Measurements from ENCODE around the gene SNX33. TPM values are rescaled to one million over a fixed set of nuclear protein-coding genes. Genes with fewer than 3 reads are reported as not detected.

Gene SNX33
- total and polyA plus RNA-seq, 2 of the 13 experiments (the other 11 are each of a cell fraction or from before 2014, with no cell fraction given) = 11.0 to 11.6 TPM

- TF ChIP-seq ZNF362 (CRISPR knock-in tag; IDR thresholded peaks at IDR 0.05; ENCODE audit: borderline replicate concordance) (no peak), HNF1A (IDR thresholded peaks at IDR 0.05; ENCODE audit: low read depth) (no peak), HNF1A (CRISPR knock-in tag; IDR thresholded peaks at IDR 0.05; ENCODE audit: borderline replicate concordance) (no peak; the same call in 1 of the 2 replicates), MIXL1 (CRISPR knock-in tag; IDR thresholded peaks at IDR 0.05) (peak; percentile 34; the same call in 1 of the 2 replicates), TCF7 (IDR thresholded peaks at IDR 0.05; ENCODE audit: low read depth) (no peak), ZNF737 (CRISPR knock-in tag; IDR thresholded peaks at IDR 0.05; ENCODE audit: borderline replicate concordance) (no peak), CHCHD3 (CRISPR knock-in tag; IDR thresholded peaks at IDR 0.05) (no peak), GMEB2 (CRISPR knock-in tag; IDR thresholded peaks at IDR 0.05; ENCODE audit: low read depth) (no peak), PRDM4 (CRISPR knock-in tag; IDR thresholded peaks at IDR 0.05; ENCODE audit: borderline replicate concordance) (no peak), GABPA (IDR thresholded peaks at IDR 0.05; ENCODE audit: low read depth, low read length) (peak; percentile 78), GABPA (CRISPR knock-in tag; IDR thresholded peaks at IDR 0.05; ENCODE audit: low read depth) (peak; percentile 90), ZNF703 (CRISPR knock-in tag; IDR thresholded peaks at IDR 0.05; ENCODE audit: borderline replicate concordance) (0 out of 2 replicates have a peak, but pooled peaks have one; percentile 29), CC2D1A (CRISPR knock-in tag; IDR thresholded peaks at IDR 0.05) (no peak), CAMTA2 (CRISPR knock-in tag; IDR thresholded peaks at IDR 0.05; ENCODE audit: borderline replicate concordance) (peak; percentile 71; the same call in 1 of the 2 replicates), ZSCAN22 (CRISPR knock-in tag; IDR thresholded peaks at IDR 0.05) (peak; percentile 48; the same call in 1 of the 2 replicates), ATF7-NPFF (CRISPR knock-in tag; IDR thresholded peaks at IDR 0.05; ENCODE audit: low read depth) (peak; percentile 89), PHF8 (CRISPR knock-in tag; IDR thresholded peaks at IDR 0.05) (peak; percentile 92), FOXP1 (IDR thresholded peaks at IDR 0.05) (no peak), FOXP1 (CRISPR knock-in tag; IDR thresholded peaks at IDR 0.05) (no peak), RXRB (CRISPR knock-in tag; IDR thresholded peaks at IDR 0.05; ENCODE audit: borderline replicate concordance) (0 out of 2 replicates have a peak, but pooled peaks have one; percentile 59)
Observed at GRCh38 chr15:75625542-75626347, 22.0 kb upstream of the SNX33 start, which contains the start of gene SNUPN (continued).
